Measurements from ENCODE around the gene ITSN1.

Gene ITSN1

GRCh38 chr21:33754481-33754880, 112.2 kb downstream of the ITSN1 start:
- no peak overlapping the region for H3K27ac ChIP-seq
- TF ChIP-seq CTCF (IDR thresholded peaks at IDR 0.05) (no peak), ZFX (IDR thresholded peaks at IDR 0.05; ENCODE audit: borderline replicate concordance) (no peak)

DNA sequence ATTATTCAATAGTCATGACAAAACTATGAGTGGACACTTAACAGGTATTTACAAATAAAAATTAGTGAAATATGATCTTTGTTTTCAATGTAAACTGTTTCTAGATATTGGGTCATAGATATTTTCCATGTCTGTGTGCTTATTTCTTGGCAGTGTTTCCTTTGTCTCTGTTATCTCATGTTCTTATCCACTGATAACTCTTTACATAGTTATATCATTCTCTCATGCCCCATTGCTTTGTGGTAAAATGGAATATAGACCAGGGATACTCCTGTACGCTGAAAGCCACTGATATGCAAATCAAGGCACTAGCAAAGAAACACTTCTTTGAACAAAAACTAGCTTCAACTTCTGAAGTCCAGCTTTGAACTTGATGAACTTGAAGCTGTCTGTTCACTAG, 113.1 kb downstream of the ITSN1 start:
- no peak for TF ChIP-seq ZFX (IDR thresholded peaks at IDR 0.05; ENCODE audit: borderline replicate concordance)
- no peak for TF ChIP-seq CTCF (IDR thresholded peaks at IDR 0.05)
- H3K27ac ChIP-seq = no peak overlapping the region

DNA sequence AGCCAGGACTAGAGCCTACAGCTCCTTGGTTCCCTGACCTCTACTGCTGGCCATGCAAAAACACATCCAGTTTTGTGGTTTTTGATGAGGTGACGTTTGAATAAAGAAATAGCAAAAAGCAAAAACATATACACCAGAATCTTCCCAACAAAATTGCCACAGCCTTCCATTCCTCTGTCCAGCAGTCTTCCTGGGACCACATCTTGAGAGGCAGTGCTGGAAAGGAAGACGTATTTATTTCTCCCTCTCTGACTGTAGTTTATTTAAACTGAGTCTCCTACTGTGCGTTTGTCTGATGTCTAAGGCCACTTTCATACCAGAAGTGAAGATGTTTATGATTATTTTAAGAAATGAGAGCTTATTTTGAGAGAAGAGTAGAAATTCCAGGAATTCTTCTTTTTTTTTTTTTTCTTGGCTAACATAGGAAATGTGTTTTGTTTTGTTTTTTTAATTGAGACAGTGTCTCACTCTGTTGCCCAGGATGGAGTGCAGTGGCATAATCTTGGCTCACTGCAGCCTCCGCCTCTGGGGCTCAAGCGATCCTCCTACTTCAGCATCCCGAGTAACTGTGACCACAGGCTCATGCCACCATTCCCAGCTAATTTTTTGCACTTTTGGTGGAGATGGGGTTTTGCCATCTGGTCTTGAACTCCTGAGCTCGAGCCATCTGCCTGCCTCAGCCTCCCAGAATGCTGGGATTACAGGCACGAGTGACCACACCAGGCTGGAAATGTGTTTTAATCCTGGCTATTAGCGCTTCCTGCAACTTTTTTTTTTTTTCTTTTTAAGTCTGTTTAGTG, 118.5 kb downstream of the ITSN1 start:
- no peak overlapping the region for H3K27ac ChIP-seq
- no peak for TF ChIP-seq ZFX (IDR thresholded peaks at IDR 0.05; ENCODE audit: borderline replicate concordance)

DNA sequence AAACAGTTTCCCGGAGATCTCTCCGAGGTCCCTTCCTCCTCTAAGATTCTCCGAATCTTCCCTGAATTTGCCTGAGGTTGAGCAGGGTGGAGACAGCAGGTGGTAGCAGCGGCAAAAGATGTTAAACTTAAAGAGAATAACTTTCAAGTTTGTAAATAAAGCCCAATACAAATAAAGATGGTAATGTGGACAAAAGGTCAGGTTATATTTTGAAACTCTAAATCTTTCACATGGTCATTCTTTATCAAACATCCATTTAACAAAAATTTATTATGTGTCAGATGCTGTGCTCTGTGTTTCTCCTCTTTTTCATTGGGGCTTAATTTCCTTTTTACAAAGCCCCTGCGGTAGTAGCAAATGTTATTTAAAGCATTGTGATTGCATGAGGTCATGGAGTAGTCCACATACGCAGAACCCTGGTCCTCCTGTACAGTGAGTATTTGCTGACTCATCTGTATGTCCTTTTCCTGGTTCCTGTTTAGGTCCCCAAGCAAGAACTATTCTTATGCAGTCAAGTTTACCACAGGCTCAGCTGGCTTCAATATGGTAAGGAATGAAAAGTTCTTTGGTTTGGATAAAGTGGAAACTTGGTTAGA, 119.2 kb downstream of the ITSN1 start:
- TF ChIP-seq ZFX (IDR thresholded peaks at IDR 0.05; ENCODE audit: borderline replicate concordance) (no peak), CTCF (IDR thresholded peaks at IDR 0.05) (no peak)
- no peak overlapping the region for H3K27ac ChIP-seq

GRCh38 chr21:33762803-33763581, 120.7 kb downstream of the ITSN1 start:
- no peak overlapping the region for H3K27ac ChIP-seq
- no peak for TF ChIP-seq ZFX (IDR thresholded peaks at IDR 0.05; ENCODE audit: borderline replicate concordance)
- no peak for TF ChIP-seq CTCF (IDR thresholded peaks at IDR 0.05)

DNA sequence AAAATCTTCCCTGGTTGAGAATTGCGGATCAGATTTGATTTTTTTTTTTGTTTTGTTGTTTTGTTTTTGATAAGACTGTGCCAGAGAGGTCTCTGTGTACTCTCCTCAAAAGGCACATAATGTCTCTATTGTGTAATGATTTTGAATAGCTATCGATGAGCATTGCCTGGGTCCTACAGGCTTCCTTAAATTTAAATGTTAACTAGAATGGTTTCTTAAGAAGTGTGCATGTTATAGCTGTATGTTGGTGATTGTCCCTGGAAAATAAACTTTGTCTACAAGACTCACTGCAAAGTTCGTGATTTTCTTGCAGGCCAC, 121.2 kb downstream of the ITSN1 start:
- no peak overlapping the region for H3K27ac ChIP-seq
- no peak for TF ChIP-seq ZFX (IDR thresholded peaks at IDR 0.05; ENCODE audit: borderline replicate concordance)
- no peak for TF ChIP-seq CTCF (IDR thresholded peaks at IDR 0.05)

GRCh38 chr21:33767236-33767635, 124.9 kb downstream of the ITSN1 start:
- H3K27ac ChIP-seq = no peak overlapping the region
- no peak for TF ChIP-seq CTCF (IDR thresholded peaks at IDR 0.05)
- TF ChIP-seq ZFX (IDR thresholded peaks at IDR 0.05; ENCODE audit: borderline replicate concordance) = no peak
